ENCODE measurements around the gene MTURN.

DNA sequence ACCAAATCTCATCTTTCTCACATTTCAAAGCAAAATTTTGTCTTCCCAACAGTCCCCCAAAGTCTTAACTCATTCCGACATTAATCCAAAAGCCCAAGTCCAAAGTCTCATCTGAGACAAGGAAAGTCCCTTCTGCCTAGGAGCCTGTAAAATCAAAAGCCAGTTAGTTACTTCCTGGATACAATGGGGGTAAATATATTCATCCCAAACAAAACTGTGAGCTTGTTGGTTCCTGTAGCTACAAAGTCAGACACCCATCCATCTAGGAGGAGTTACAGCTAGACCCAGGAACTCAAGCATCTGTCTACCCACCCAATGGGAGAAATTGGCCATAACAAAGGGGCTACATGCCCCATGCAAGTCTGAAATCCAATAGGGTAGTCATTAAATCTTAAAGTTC, 51.9 kb downstream of the MTURN start:
- TF ChIP-seq, protein P1, sequence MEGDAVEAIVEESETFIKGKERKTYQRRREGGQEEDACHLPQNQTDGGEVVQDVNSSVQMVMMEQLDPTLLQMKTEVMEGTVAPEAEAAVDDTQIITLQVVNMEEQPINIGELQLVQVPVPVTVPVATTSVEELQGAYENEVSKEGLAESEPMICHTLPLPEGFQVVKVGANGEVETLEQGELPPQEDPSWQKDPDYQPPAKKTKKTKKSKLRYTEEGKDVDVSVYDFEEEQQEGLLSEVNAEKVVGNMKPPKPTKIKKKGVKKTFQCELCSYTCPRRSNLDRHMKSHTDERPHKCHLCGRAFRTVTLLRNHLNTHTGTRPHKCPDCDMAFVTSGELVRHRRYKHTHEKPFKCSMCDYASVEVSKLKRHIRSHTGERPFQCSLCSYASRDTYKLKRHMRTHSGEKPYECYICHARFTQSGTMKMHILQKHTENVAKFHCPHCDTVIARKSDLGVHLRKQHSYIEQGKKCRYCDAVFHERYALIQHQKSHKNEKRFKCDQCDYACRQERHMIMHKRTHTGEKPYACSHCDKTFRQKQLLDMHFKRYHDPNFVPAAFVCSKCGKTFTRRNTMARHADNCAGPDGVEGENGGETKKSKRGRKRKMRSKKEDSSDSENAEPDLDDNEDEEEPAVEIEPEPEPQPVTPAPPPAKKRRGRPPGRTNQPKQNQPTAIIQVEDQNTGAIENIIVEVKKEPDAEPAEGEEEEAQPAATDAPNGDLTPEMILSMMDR (IDR thresholded peaks at IDR 0.05): no peak
- no peak for TF ChIP-seq POLR2A (IDR thresholded peaks at IDR 0.05)

Measured in adrenal gland (tissue), 5 donors.